MM.1S (cell line): ENCODE measurements around the gene MVD.
A peak's percentile ranks its signal among the peaks of the same experiment; 100 is the strongest.

Source experiments
- DNase-seq: peaks from one replicate; pipeline ENCODE4 v3.0.0-alpha.2; 2015
- H2AFZ ChIP-seq: fragments of 300-600 bp; sonication (generic); 2 replicates; pipeline ENCODE4 v1.6.0; 2016; ENCODE audit warnings: antibody characterized with exemption, low read length
- H3F3A ChIP-seq: fragments of 300-600 bp; sonication (generic); 2 replicates; pipeline ENCODE4 v1.6.1; 2016; ENCODE audit warnings: mild to moderate bottlenecking, antibody characterized with exemption, low read length, moderate library complexity, mixed read lengths; ENCODE audit not compliant: insufficient read depth
- H3K27ac ChIP-seq: fragments of 300-600 bp; sonication (generic); 2 replicates; pipeline ENCODE4 v1.5.1; 2016; ENCODE audit warnings: mild to moderate bottlenecking, low read length
- H3K27me3 ChIP-seq: fragments of 300-600 bp; sonication (generic); replicated peaks from 2 replicates; pipeline ENCODE4 v1.6.0; 2016; ENCODE audit warnings: low read length; ENCODE audit not compliant: insufficient read depth
- H3K36me3 ChIP-seq: fragments of 300-600 bp; sonication (generic); replicated peaks from 2 replicates; pipeline ENCODE4 v1.6.1; 2016; ENCODE audit warnings: mild to moderate bottlenecking, low read length, mixed read lengths; ENCODE audit not compliant: insufficient read depth
- H3K4me1 ChIP-seq: fragments of 300-600 bp; sonication (generic); 2 replicates; pipeline ENCODE4 v1.6.1; 2016; ENCODE audit warnings: low read length, mixed read lengths
- H3K4me2 ChIP-seq: fragments of 300-600 bp; sonication (generic); 2 replicates; pipeline ENCODE4 v1.6.0; 2016; ENCODE audit warnings: low read depth, low read length
- H3K4me3 ChIP-seq: fragments of 300-600 bp; sonication (generic); 2 replicates; pipeline ENCODE4 v1.5.1; 2016; ENCODE audit warnings: low read length, mixed read lengths
- H3K79me2 ChIP-seq: fragments of 300-600 bp; sonication (generic); 2 replicates; pipeline ENCODE4 v1.6.1; 2016; ENCODE audit warnings: mixed run types, low read length, mixed read lengths
- H3K9ac ChIP-seq: fragments of 300-600 bp; sonication (generic); 2 replicates; pipeline ENCODE4 v1.6.1; 2016; ENCODE audit warnings: low read length, mixed read lengths
- H3K9me2 ChIP-seq: fragments of 300-600 bp; sonication (generic); replicated peaks from 2 replicates; pipeline ENCODE4 v1.6.1; 2016; ENCODE audit warnings: mild to moderate bottlenecking, low read length, mixed read lengths; ENCODE audit not compliant: insufficient read depth
- H3K9me3 ChIP-seq: fragments of 300-600 bp; sonication (generic); replicated peaks from 2 replicates; pipeline ENCODE4 v1.6.1; 2016; ENCODE audit warnings: mild to moderate bottlenecking, low read length, mixed read lengths; ENCODE audit not compliant: insufficient read depth
- H4K20me1 ChIP-seq: fragments of 300-600 bp; sonication (generic); 2 replicates; pipeline ENCODE4 v1.6.1; 2016; ENCODE audit warnings: mild to moderate bottlenecking, low read length, moderate library complexity, mixed read lengths; ENCODE audit not compliant: insufficient read depth
- CTCF ChIP-seq: fragments of 300-600 bp; sonication (generic); IDR thresholded peaks from 2 replicates; pipeline ENCODE4 v1.5.1; 2016; ENCODE audit warnings: antibody characterized with exemption, low read length, mixed read lengths
- EZH2 ChIP-seq: fragments of 300-600 bp; sonication (generic); optimal IDR thresholded peaks from 2 replicates; pipeline ENCODE3; 2017; ENCODE audit warnings: low read depth, mild to moderate bottlenecking, antibody characterized with exemption, low read length, mixed read lengths
- EZH2phosphoT487 ChIP-seq: fragments of 300-600 bp; sonication (generic); IDR thresholded peaks from 2 replicates; pipeline ENCODE4 v1.6.1; 2018; ENCODE audit warnings: antibody characterized with exemption, low read length

The MVD gene

GRCh38 chr16:88705801-88706228 is 42.9 kb upstream of the MVD start:
- Histone ChIP-seq H3F3A (peaks cover 7% of the 10 kb centered on the region; the same call in 1 of the 2 replicates), H3K27me3 (no peaks in the 10 kb centered on the region), H4K20me1 (no peaks in the 10 kb centered on the region), H3K4me2 (peak overlapping the region; percentile 72), H3K9ac (peak overlapping the region; percentile 66), H3K4me3 (peak overlapping the region; percentile 64), H2AFZ (no peak overlapping the region), H3K36me3 (no peaks in the 10 kb centered on the region), H3K4me1 (peaks cover 7% of the 10 kb centered on the region), H3K79me2 (peaks cover 37% of the 10 kb centered on the region), H3K27ac (peak overlapping the region; percentile 44; the same call in 1 of the 2 replicates), H3K9me2 (no peaks in the 10 kb centered on the region), H3K9me3 (no peaks in the 10 kb centered on the region)
- DNase-seq: no peak
- TF ChIP-seq EZH2: no peak
- TF ChIP-seq CTCF: no peak
- TF ChIP-seq EZH2phosphoT487: no peak

- no peak for TF ChIP-seq CTCF
- no peak for TF ChIP-seq EZH2
- TF ChIP-seq EZH2phosphoT487: no peak
- Histone ChIP-seq H3F3A (peaks cover 7% of the 10 kb centered on the region; the same call in 1 of the 2 replicates), H3K9me3 (no peaks in the 10 kb centered on the region), H3K79me2 (peaks cover 37% of the 10 kb centered on the region), H3K9me2 (no peaks in the 10 kb centered on the region), H3K27me3 (no peaks in the 10 kb centered on the region), H3K36me3 (no peaks in the 10 kb centered on the region), H4K20me1 (no peaks in the 10 kb centered on the region), H2AFZ (no peak overlapping the region), H3K4me2 (peak overlapping the region; percentile 72), H3K4me1 (peaks cover 12% of the 10 kb centered on the region), H3K9ac (peak overlapping the region; percentile 66), H3K27ac (peak overlapping the region; percentile 44; the same call in 1 of the 2 replicates), H3K4me3 (peak overlapping the region; percentile 64)
- peak; percentile 12 for DNase-seq
Observed at GRCh38 chr16:88705076-88705684, 42.3 kb upstream of the MVD start.

GRCh38 chr16:88703486-88704309 is 40.8 kb upstream of the MVD start:
- Histone ChIP-seq H3K4me1 (peaks cover 13% of the 10 kb centered on the region), H3K79me2 (peaks cover 35% of the 10 kb centered on the region)

More at GRCh38 chr16:88703486-88704309, 40.8 kb upstream of the MVD start:
- no peak overlapping the region for H2AFZ ChIP-seq
- no peaks in the 10 kb centered on the region for H4K20me1 ChIP-seq
- no peaks in the 10 kb centered on the region for H3K9me3 ChIP-seq
- H3K4me2 ChIP-seq: no peak overlapping the region
- H3K27me3 ChIP-seq: no peaks in the 10 kb centered on the region
- no peak overlapping the region for H3K4me3 ChIP-seq
- TF ChIP-seq EZH2 (no peak), EZH2phosphoT487 (no peak), CTCF (no peak)
- H3K27ac ChIP-seq: no peak overlapping the region
- DNase-seq: no peak
- H3K9ac ChIP-seq: no peak overlapping the region
- H3F3A ChIP-seq: peaks cover 7% of the 10 kb centered on the region; the same call in 1 of the 2 replicates
- no peaks in the 10 kb centered on the region for H3K9me2 ChIP-seq
- no peaks in the 10 kb centered on the region for H3K36me3 ChIP-seq
